ENCODE data around the gene OR5B12.
"Not testable (repeated sequence)": the region's sequence is repeated elsewhere in the genome, so short reads cannot be mapped to it uniquely, and the experiment has no call there.

The OR5B12 gene

GRCh38 chr11:58442136-58442535 is at the start of gene OR5B12:
Gene OR5B12 (minus strand): TSS chr11:58442236. CDS start chr11:58440151, 2,085 bp downstream.
- in situ Hi-C loops (cut with MboI; ENCODE audit: low sequenced_read_pairs), result no loop called here

- in situ Hi-C loops (cut with MboI; ENCODE audit: low sequenced_read_pairs), result no loop called here
Measured at GRCh38 chr11:58490827-58491226, 48.8 kb upstream of the OR5B12 start.

- in situ Hi-C loops (cut with MboI; ENCODE audit: low sequenced_read_pairs), result no loop called here
Measured at GRCh38 chr11:58487170-58487569, 45.1 kb upstream of the OR5B12 start.

GRCh38 chr11:58485961-58486360 is 43.9 kb upstream of the OR5B12 start:
- in situ Hi-C loops (cut with MboI; ENCODE audit: low sequenced_read_pairs), result no loop called here

- in situ Hi-C loops (cut with MboI; ENCODE audit: low sequenced_read_pairs), result no loop called here
Measured at GRCh38 chr11:58471892-58472291, 29.9 kb upstream of the OR5B12 start.

GRCh38 chr11:58466293-58466692 is 24.3 kb upstream of the OR5B12 start:
- in situ Hi-C loops (cut with MboI; ENCODE audit: low sequenced_read_pairs), result no loop called here

GRCh38 chr11:58465690-58466089 is 23.7 kb upstream of the OR5B12 start:
- in situ Hi-C loops (cut with MboI; ENCODE audit: low sequenced_read_pairs), result no loop called here

GRCh38 chr11:58451585-58451984 is 9.5 kb upstream of the OR5B12 start:
- in situ Hi-C loops (cut with MboI; ENCODE audit: low sequenced_read_pairs), result no loop called here

GRCh38 chr11:58446294-58446693 is 4.3 kb upstream of the OR5B12 start:
- in situ Hi-C loops (cut with MboI; ENCODE audit: low sequenced_read_pairs), result no loop called here

- in situ Hi-C loops (cut with MboI; ENCODE audit: low sequenced_read_pairs), result no loop called here
Measured at GRCh38 chr11:58444300-58444699, 2.3 kb upstream of the OR5B12 start.

- in situ Hi-C loops (cut with MboI; ENCODE audit: low sequenced_read_pairs), result no loop called here
Measured at GRCh38 chr11:58438486-58438885, 3.5 kb downstream of the OR5B12 start.

- in situ Hi-C loops (cut with MboI; ENCODE audit: low sequenced_read_pairs), result no loop called here
Measured at GRCh38 chr11:58434217-58434616, 7.8 kb downstream of the OR5B12 start.

GRCh38 chr11:58433638-58434203 is 8.3 kb downstream of the OR5B12 start:
- in situ Hi-C loops (cut with MboI; ENCODE audit: low sequenced_read_pairs), result no loop called here

- in situ Hi-C loops (cut with MboI; ENCODE audit: low sequenced_read_pairs), result no loop called here
Measured at GRCh38 chr11:58429273-58429672, 12.8 kb downstream of the OR5B12 start.

- in situ Hi-C loops (cut with MboI; ENCODE audit: low sequenced_read_pairs), result no loop called here
Measured at GRCh38 chr11:58428021-58428420, 14.0 kb downstream of the OR5B12 start, which contains the start of gene OR5B2. Gene OR5B2 (minus strand): TSS chr11:58428121. CDS start chr11:58423261, 4,860 bp downstream.

- in situ Hi-C loops (cut with MboI; ENCODE audit: low sequenced_read_pairs), result no loop called here
Measured at GRCh38 chr11:58406774-58407173, 35.3 kb downstream of the OR5B12 start, which contains the start of gene OR5B3. Gene OR5B3 (minus strand): TSS chr11:58406874. CDS start chr11:58403409, 3,465 bp downstream.

GRCh38 chr11:58399622-58400021 is 42.4 kb downstream of the OR5B12 start:
- in situ Hi-C loops (cut with MboI; ENCODE audit: low sequenced_read_pairs), result not testable (repeated sequence)

GRCh38 chr11:58395581-58395980 is 46.5 kb downstream of the OR5B12 start:
- in situ Hi-C loops (cut with MboI; ENCODE audit: low sequenced_read_pairs), result no loop called here

GRCh38 chr11:58394195-58394594 is 47.8 kb downstream of the OR5B12 start:
- in situ Hi-C loops (cut with MboI; ENCODE audit: low sequenced_read_pairs), result no loop called here

- in situ Hi-C loops (cut with MboI; ENCODE audit: low sequenced_read_pairs), result no loop called here
Measured at GRCh38 chr11:58392746-58393145, 49.3 kb downstream of the OR5B12 start.

GRCh38 chr11:58391879-58392278 is 50.2 kb downstream of the OR5B12 start:
- in situ Hi-C loops (cut with MboI; ENCODE audit: low sequenced_read_pairs), result no loop called here

- in situ Hi-C loops (cut with MboI; ENCODE audit: low sequenced_read_pairs), result no loop called here
Measured at GRCh38 chr11:58390551-58391063, 51.4 kb downstream of the OR5B12 start.

Data from HL-60/S4 treated with retinoic acid at 250 ng/mL for 4 days and 3 days (cell line).